Stomach (tissue), 9 donors: ENCODE measurements around the gene XRCC1. TPM values are rescaled to one million over a fixed set of nuclear protein-coding genes. Genes with fewer than 3 reads are reported as not detected.

Experiments
- DNase-seq, 2 donors: peaks; one replicate each; pipeline versions ENCODE4 v3.0.0 to v3.0.0-alpha.2; 2013 to 2019
- H3K27ac ChIP-seq, 5 donors: fragments of 200-600 bp in 4 of 5; sonication (generic) in 4 of 5; one replicate each; pipeline ENCODE4 v1.5.1; 2013 to 2019; ENCODE audit warnings: mild to moderate bottlenecking in 1 of 5, moderate library complexity in 1 of 5
- H3K27me3 ChIP-seq, 3 donors: fragments of 200-600 bp; sonication (generic); one replicate each; pipeline ENCODE4 v1.5.1; 2017 to 2019; ENCODE audit warnings: mixed run types in 1 of 3
- H3K36me3 ChIP-seq, 4 donors: fragments of 200-600 bp; sonication (generic); 1 replicate in 3 of 4; 2 replicates in 1 of 4; pipeline ENCODE4 v1.5.1; 2016 to 2019
- H3K4me1 ChIP-seq, 4 donors: fragments of 200-600 bp; sonication (generic); one replicate each; pipeline ENCODE4 v1.5.1; 2016 to 2019
- H3K4me3 ChIP-seq, 4 donors: fragments of 200-600 bp; sonication (generic) in 3 of 4; one replicate each; pipeline ENCODE4 v1.5.1; 2016 to 2019; ENCODE audit warnings: mild to moderate bottlenecking in 1 of 4
- H3K9me3 ChIP-seq, 4 donors: fragments of 200-600 bp; sonication (generic); one replicate each; pipeline ENCODE4 v1.5.1; 2016 to 2019
- EP300 ChIP-seq: sonication (generic); formaldehyde crosslinking; IDR thresholded peaks from one replicate; pipeline ENCODE4 v1.6.1; 2017; ENCODE audit warnings: antibody characterized with exemption
- POLR2A ChIP-seq, 4 donors: fragments of 450-650 bp; IDR thresholded peaks; one replicate each; pipeline ENCODE4 v1.6.1; 2016; ENCODE audit warnings: antibody characterized with exemption in 4 of 4, control low read depth in 2 of 4, mild to moderate bottlenecking in 1 of 4, moderate library complexity in 1 of 4
- POLR2AphosphoS5 ChIP-seq, 3 donors: sonication (generic); formaldehyde crosslinking; IDR thresholded peaks; one replicate each; pipeline ENCODE4 v1.6.1; 2016; ENCODE audit warnings: antibody characterized with exemption in 3 of 3
- WGBS, 5 donors: extraction: QIAGEN DNeasy Blood & Tissue Kit in 3 of 5; methylation state at CpG; one replicate each; pipeline versions ENCODE4 v1.1.5 to v1.1.7; 2013 to 2018; 5-methylcytosine and 5-hydroxymethylcytosine counted together
- intact Hi-C: fragments of 100-400 bp; cut with DNase I; formaldehyde crosslinking; loops from one replicate; pipeline ENCODE4 v1.15.1; 2023; ENCODE audit warnings: low total_unique reads
- polyA plus RNA-seq, 3 donors: library from polyadenylated mRNA; stranded (reverse); fragments of 200-250 nt; gene quantifications; one replicate each; pipeline ENCODE4 v1.2.3, GENCODE V29; 2013
- total RNA-seq, 5 donors: library from RNA; depleted of rRNA; stranded (reverse); fragments of >200 nt; gene quantifications; one replicate each; pipeline versions ENCODE4 v1.1.0 to v1.2.3, GENCODE V29; 2014 to 2016
- TF ChIP-seq, protein P1 (sequence below), 7 experiments: fragments of 450-650 bp in 4 of 7; fragments of 200-600 bp in 3 of 7; sonication (generic) in 3 of 7; IDR thresholded peaks; one replicate each; pipeline ENCODE4 v1.5.1; 2016 to 2019; ENCODE audit warnings: antibody characterized with exemption in 7 of 7, control low read depth in 2 of 7, mild to moderate bottlenecking in 1 of 7
- donor health status: healthy with polysubstance abuse.
- donor health status: Bipolar disorder and iron deficiency.
- donor health status: healthy.

XRCC1 gene
- total and polyA plus RNA-seq, 8 donors = 10.8 to 42.5 (median 17.4) TPM

DNA sequence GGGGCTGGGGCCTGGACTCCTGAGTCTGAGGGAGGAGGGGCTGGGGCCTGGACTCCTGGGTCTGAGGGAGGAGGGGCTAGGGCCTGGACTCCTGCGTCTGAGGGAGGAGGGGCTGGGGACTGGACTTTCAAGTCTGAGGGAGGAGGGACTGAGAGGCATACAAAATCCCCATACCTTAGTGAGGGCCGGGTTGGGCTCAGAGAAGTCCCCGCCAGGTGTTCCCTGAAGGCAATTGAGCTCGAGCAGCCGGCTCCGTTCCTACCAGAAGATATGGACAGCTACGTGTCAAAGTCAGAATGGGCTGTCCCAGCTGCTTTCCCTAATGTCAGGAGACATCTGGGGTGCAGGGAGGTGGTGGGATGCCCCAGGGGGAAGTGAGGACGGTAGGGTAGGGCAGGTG lies 80.2 kb downstream of the XRCC1 start:
- Histone ChIP-seq H3K36me3 (peaks cover 8 to 69% (median 61%) of the 10 kb centered on the region in 4 donors), H3K9me3 (no peaks in the 10 kb centered on the region), H3K4me1 (peaks cover 7 to 16% (median 9%) of the 10 kb centered on the region in 4 donors), H3K27ac (no peak overlapping the region), H3K27me3 (no peaks in the 10 kb centered on the region), H3K4me3 (no peak overlapping the region)
- intact Hi-C loops = no loop called here
- WGBS, 5 donors = 75 to 88% (median 76%) methylated on average over 5 to 8 of the region's 8 CpGs
- DNase-seq = no peak
- TF ChIP-seq, protein P1, sequence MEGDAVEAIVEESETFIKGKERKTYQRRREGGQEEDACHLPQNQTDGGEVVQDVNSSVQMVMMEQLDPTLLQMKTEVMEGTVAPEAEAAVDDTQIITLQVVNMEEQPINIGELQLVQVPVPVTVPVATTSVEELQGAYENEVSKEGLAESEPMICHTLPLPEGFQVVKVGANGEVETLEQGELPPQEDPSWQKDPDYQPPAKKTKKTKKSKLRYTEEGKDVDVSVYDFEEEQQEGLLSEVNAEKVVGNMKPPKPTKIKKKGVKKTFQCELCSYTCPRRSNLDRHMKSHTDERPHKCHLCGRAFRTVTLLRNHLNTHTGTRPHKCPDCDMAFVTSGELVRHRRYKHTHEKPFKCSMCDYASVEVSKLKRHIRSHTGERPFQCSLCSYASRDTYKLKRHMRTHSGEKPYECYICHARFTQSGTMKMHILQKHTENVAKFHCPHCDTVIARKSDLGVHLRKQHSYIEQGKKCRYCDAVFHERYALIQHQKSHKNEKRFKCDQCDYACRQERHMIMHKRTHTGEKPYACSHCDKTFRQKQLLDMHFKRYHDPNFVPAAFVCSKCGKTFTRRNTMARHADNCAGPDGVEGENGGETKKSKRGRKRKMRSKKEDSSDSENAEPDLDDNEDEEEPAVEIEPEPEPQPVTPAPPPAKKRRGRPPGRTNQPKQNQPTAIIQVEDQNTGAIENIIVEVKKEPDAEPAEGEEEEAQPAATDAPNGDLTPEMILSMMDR (IDR thresholded peaks at IDR 0.05) = no peak
- TF ChIP-seq EP300 (no peak), POLR2AphosphoS5 (IDR thresholded peaks at IDR 0.05) (no peak), POLR2A (IDR thresholded peaks at IDR 0.05) (no peak)

Other genes with a start within 250 kb of the XRCC1 start
- 10 to 100 TPM in 1 of 5 donors, 1 to 10 TPM in 2, not detected in 2; 2.8 to 11.3 (median 4.5) TPM for gene CD177, start 221.8 kb downstream of the XRCC1 start, total RNA-seq
- 1 to 10 TPM in 1 of 3 donors, under 1 TPM in 1, not detected in 1; 0.25 to 1.1 TPM for gene CD177, start 221.8 kb downstream of the XRCC1 start, polyA plus RNA-seq
- not detected for gene TEX101, start 160.6 kb downstream of the XRCC1 start, total RNA-seq
- under 1 TPM in 1 of 3 donors, not detected in 2; 0.28 TPM for gene TEX101, start 160.6 kb downstream of the XRCC1 start, polyA plus RNA-seq
- under 1 TPM in 3 of 5 donors, not detected in 2; 0.29 to 0.55 (median 0.45) TPM for gene LYPD3, start 109.9 kb downstream of the XRCC1 start, total RNA-seq
- gene LYPD3, start 109.9 kb downstream of the XRCC1 start, polyA plus RNA-seq = 10 to 100 TPM in 1 of 3 donors, 1 to 10 TPM in 1, under 1 TPM in 1; 0.76 to 72.4 (median 2.2) TPM
- 10 to 100 TPM in 1 of 5 donors, 1 to 10 TPM in 3, not detected in 1; 2.0 to 55.3 (median 8.5) TPM for gene PHLDB3, start 70.8 kb downstream of the XRCC1 start, total RNA-seq
- gene PHLDB3, start 70.8 kb downstream of the XRCC1 start, polyA plus RNA-seq = 10 to 100 TPM in 2 of 3 donors, 1 to 10 TPM in 1; 9.5 to 24.9 (median 13.9) TPM
- gene ETHE1, start 48.3 kb downstream of the XRCC1 start, total RNA-seq = 100 to 1,000 TPM in 1 of 5 donors, 10 to 100 TPM in 4; 43.5 to 157 (median 61.1) TPM
- 10 to 100 TPM; 42.6 to 55.5 (median 42.8) TPM for gene ETHE1, start 48.3 kb downstream of the XRCC1 start, polyA plus RNA-seq
- gene ZNF575, start 42.3 kb downstream of the XRCC1 start, total RNA-seq = 10 to 100 TPM in 1 of 5 donors, 1 to 10 TPM in 1, not detected in 3; 7.8 to 23.5 TPM
- under 1 TPM; 0.37 to 0.76 (median 0.65) TPM for gene ZNF575, start 42.3 kb downstream of the XRCC1 start, polyA plus RNA-seq
- gene PINLYP, start 274 bp upstream of the XRCC1 start, total RNA-seq = 10 to 100 TPM in 1 of 5 donors, 1 to 10 TPM in 2, under 1 TPM in 1, not detected in 1; 0.14 to 18.7 (median 4.3) TPM
- 10 to 100 TPM in 2 of 3 donors, 1 to 10 TPM in 1; 8.0 to 16.8 (median 15.7) TPM for gene PINLYP, start 274 bp upstream of the XRCC1 start, polyA plus RNA-seq
- 10 to 100 TPM in 4 of 5 donors, 1 to 10 TPM in 1; 5.3 to 57.1 (median 25.3) TPM for gene IRGQ, start 20.6 kb upstream of the XRCC1 start, total RNA-seq
- 1 to 10 TPM; 2.0 to 4.9 (median 2.6) TPM for gene IRGQ, start 20.6 kb upstream of the XRCC1 start, polyA plus RNA-seq
- gene ZNF576, start 21.1 kb upstream of the XRCC1 start, total RNA-seq = 10 to 100 TPM in 3 of 5 donors, 1 to 10 TPM in 1, not detected in 1; 4.2 to 21.6 (median 15.9) TPM
- 10 to 100 TPM; 13.7 to 18.2 (median 14.9) TPM for gene ZNF576, start 21.1 kb upstream of the XRCC1 start, polyA plus RNA-seq
- not detected for gene SRRM5, start 36.6 kb upstream of the XRCC1 start, total RNA-seq
- gene SRRM5, start 36.6 kb upstream of the XRCC1 start, polyA plus RNA-seq = under 1 TPM in 2 of 3 donors, not detected in 1; 0.45 to 0.50 TPM
- gene ZNF428, start 44.1 kb upstream of the XRCC1 start, total RNA-seq = 10 to 100 TPM in 4 of 5 donors, 1 to 10 TPM in 1; 7.8 to 72.7 (median 11.2) TPM
- 10 to 100 TPM; 30.9 to 47.9 (median 42.8) TPM for gene ZNF428, start 44.1 kb upstream of the XRCC1 start, polyA plus RNA-seq
- 1 to 10 TPM in 4 of 5 donors, not detected in 1; 4.9 to 8.6 (median 6.2) TPM for gene CADM4, start 64.3 kb upstream of the XRCC1 start, total RNA-seq
- 10 to 100 TPM in 1 of 3 donors, 1 to 10 TPM in 2; 5.0 to 14.2 (median 8.9) TPM for gene CADM4, start 64.3 kb upstream of the XRCC1 start, polyA plus RNA-seq
- gene PLAUR, start 94.6 kb upstream of the XRCC1 start, total RNA-seq = 10 to 100 TPM in 4 of 5 donors, 1 to 10 TPM in 1; 2.0 to 57.2 (median 26.1) TPM
- 10 to 100 TPM in 2 of 3 donors, 1 to 10 TPM in 1; 9.1 to 35.9 (median 31.1) TPM for gene PLAUR, start 94.6 kb upstream of the XRCC1 start, polyA plus RNA-seq
- not detected for gene IRGC, start 140.5 kb upstream of the XRCC1 start, total RNA-seq
- not detected for gene IRGC, start 140.5 kb upstream of the XRCC1 start, polyA plus RNA-seq
- gene SMG9, start 179.4 kb upstream of the XRCC1 start, total RNA-seq = 10 to 100 TPM in 3 of 5 donors, 1 to 10 TPM in 2; 3.5 to 59.4 (median 11.3) TPM
- 10 to 100 TPM; 11.8 to 27.9 (median 22.1) TPM for gene SMG9, start 179.4 kb upstream of the XRCC1 start, polyA plus RNA-seq
- gene KCNN4, start 205.4 kb upstream of the XRCC1 start, total RNA-seq = 100 to 1,000 TPM in 1 of 5 donors, 10 to 100 TPM in 3, 1 to 10 TPM in 1; 3.1 to 222 (median 32.7) TPM
- 10 to 100 TPM in 1 of 3 donors, 1 to 10 TPM in 2; 7.6 to 22.4 (median 8.6) TPM for gene KCNN4, start 205.4 kb upstream of the XRCC1 start, polyA plus RNA-seq
- under 1 TPM in 1 of 5 donors, not detected in 4; 0.43 TPM for gene LYPD5, start 226.9 kb upstream of the XRCC1 start, total RNA-seq
- 1 to 10 TPM in 2 of 3 donors, under 1 TPM in 1; 0.61 to 3.9 (median 2.6) TPM for gene LYPD5, start 226.9 kb upstream of the XRCC1 start, polyA plus RNA-seq